DND-41 (cell line): ENCODE measurements around the gene VPS13A.

Source experiments
- ATAC-seq: fragments of 200-7000 bp; cut with Tn5 transposase; 3 replicates; pipeline ENCODE4 v1.9.1; 2021; ENCODE audit warnings: low read depth; ENCODE audit not compliant: insufficient read depth
- DNase-seq: peaks from one replicate; pipeline ENCODE4 v3.0.0-alpha.2; 2020
- H2AFZ ChIP-seq: 2 replicates; pipeline ENCODE4 v1.6.0; 2012; ENCODE audit warnings: low read depth, low read length
- H3K27ac ChIP-seq: 2 replicates; pipeline ENCODE4 v1.5.1; 2012; ENCODE audit warnings: low read length, inconsistent platforms
- H3K27me3 ChIP-seq: fragments of 200-600 bp; sonication (generic); 2 replicates; pipeline ENCODE4 v1.6.0; 2012; ENCODE audit warnings: low read length, mild to moderate bottlenecking, inconsistent platforms; ENCODE audit not compliant: insufficient read depth, poor library complexity
- H3K36me3 ChIP-seq: 2 replicates; pipeline ENCODE4 v1.5.1; 2012; ENCODE audit warnings: low read length, inconsistent platforms; ENCODE audit not compliant: insufficient read depth
- H3K4me1 ChIP-seq: 2 replicates; pipeline ENCODE4 v1.5.1; 2012; ENCODE audit warnings: mild to moderate bottlenecking, low read length; ENCODE audit not compliant: insufficient read depth
- H3K4me2 ChIP-seq: 2 replicates; pipeline ENCODE4 v1.6.0; 2012; ENCODE audit warnings: mild to moderate bottlenecking, moderate library complexity, low read length, inconsistent platforms; ENCODE audit not compliant: insufficient read depth
- H3K4me3 ChIP-seq, 2 experiments: fragments of 200-600 bp in 1 of 2; shearing (Covaris generic) in 1 of 2; 2 replicates each; pipeline ENCODE4 v1.5.1; 2012 to 2016; ENCODE audit warnings: inconsistent platforms in 2 of 2, low read length in 2 of 2, mild to moderate bottlenecking in 2 of 2, low read depth in 1 of 2, moderate library complexity in 1 of 2
- H3K79me2 ChIP-seq: 2 replicates; pipeline ENCODE4 v1.6.0; 2012; ENCODE audit warnings: low read length, inconsistent platforms; ENCODE audit not compliant: insufficient read depth
- H3K9ac ChIP-seq: 2 replicates; pipeline ENCODE4 v1.6.0; 2012; ENCODE audit warnings: low read depth, mild to moderate bottlenecking, inconsistent platforms, low read length, moderate library complexity
- H3K9me3 ChIP-seq: 2 replicates; pipeline ENCODE4 v1.5.1; 2012; ENCODE audit warnings: low read length, moderate library complexity, mild to moderate bottlenecking, inconsistent platforms; ENCODE audit not compliant: insufficient read depth, severe bottlenecking
- H4K20me1 ChIP-seq: 2 replicates; pipeline ENCODE4 v1.6.0; 2012; ENCODE audit warnings: low read length; ENCODE audit not compliant: insufficient read depth
- CTCF ChIP-seq: IDR thresholded peaks from 2 replicates; pipeline ENCODE4 v1.5.1; 2012; ENCODE audit warnings: borderline replicate concordance, low read length, moderate library complexity, mild to moderate bottlenecking; ENCODE audit not compliant: poor library complexity, severe bottlenecking; ENCODE audit errors: extremely low read depth
- EZH2 ChIP-seq: IDR thresholded peaks from 3 replicates; pipeline ENCODE4 v1.6.1; 2012; ENCODE audit warnings: borderline replicate concordance, low read depth, mild to moderate bottlenecking, moderate library complexity, low read length, inconsistent platforms; ENCODE audit not compliant: severe bottlenecking

Gene VPS13A

GRCh38 chr9:77426712-77427111 lies 249.4 kb downstream of the VPS13A start:
- H3K9ac ChIP-seq = no peak overlapping the region
- TF ChIP-seq EZH2 (no peak), CTCF (no peak)
- no peaks in the 10 kb centered on the region for H3K4me1 ChIP-seq
- H3K27me3 ChIP-seq = no peaks in the 10 kb centered on the region
- H3K36me3 ChIP-seq = no peaks in the 10 kb centered on the region
- H3K9me3 ChIP-seq = no peaks in the 10 kb centered on the region
- no peak overlapping the region for H3K27ac ChIP-seq
- no peak overlapping the region for H3K4me2 ChIP-seq
- ATAC-seq (no peak), DNase-seq (no peak)
- no peak overlapping the region for H2AFZ ChIP-seq
- no peaks in the 10 kb centered on the region for H3K79me2 ChIP-seq
- H3K4me3 ChIP-seq = no peak overlapping the region
- no peaks in the 10 kb centered on the region for H4K20me1 ChIP-seq

GRCh38 chr9:77427256-77427927 lies 250.1 kb downstream of the VPS13A start:
- H3K36me3 ChIP-seq = no peaks in the 10 kb centered on the region
- H3K79me2 ChIP-seq = no peaks in the 10 kb centered on the region
- H3K4me1 ChIP-seq = no peaks in the 10 kb centered on the region
- ATAC-seq = no peak
- H3K27ac ChIP-seq = no peak overlapping the region
- no peaks in the 10 kb centered on the region for H3K9me3 ChIP-seq
- H3K9ac ChIP-seq = no peak overlapping the region
- TF ChIP-seq EZH2 (no peak), CTCF (no peak)
- H3K4me3 ChIP-seq = no peak overlapping the region
- no peak overlapping the region for H3K4me2 ChIP-seq
- no peaks in the 10 kb centered on the region for H3K27me3 ChIP-seq
- H2AFZ ChIP-seq = no peak overlapping the region
- DNase-seq = no peak
- no peaks in the 10 kb centered on the region for H4K20me1 ChIP-seq

- Histone ChIP-seq H3K9me3 (no peaks in the 10 kb centered on the region), H3K27ac (no peak overlapping the region), H3K4me2 (no peak overlapping the region), H3K4me3 (no peak overlapping the region), H3K9ac (no peak overlapping the region), H3K4me1 (no peaks in the 10 kb centered on the region), H2AFZ (no peak overlapping the region), H3K27me3 (no peaks in the 10 kb centered on the region), H3K36me3 (no peaks in the 10 kb centered on the region), H4K20me1 (no peaks in the 10 kb centered on the region), H3K79me2 (no peaks in the 10 kb centered on the region)
- TF ChIP-seq CTCF (no peak), EZH2 (no peak)
- ATAC-seq (no peak), DNase-seq (no peak)
These were observed 252.6 kb downstream of the VPS13A start for GRCh38 chr9:77429928-77430327.

- TF ChIP-seq CTCF (no peak), EZH2 (no peak)
- DNase-seq = no peak
- Histone ChIP-seq H3K4me3 (no peak overlapping the region), H3K4me1 (no peaks in the 10 kb centered on the region), H3K79me2 (no peaks in the 10 kb centered on the region), H3K4me2 (no peak overlapping the region), H3K9ac (no peak overlapping the region), H3K27me3 (no peaks in the 10 kb centered on the region), H3K9me3 (no peaks in the 10 kb centered on the region), H3K36me3 (no peaks in the 10 kb centered on the region), H4K20me1 (no peaks in the 10 kb centered on the region), H3K27ac (no peak overlapping the region), H2AFZ (no peak overlapping the region)
- no peak for ATAC-seq
These were observed 254.7 kb downstream of the VPS13A start for GRCh38 chr9:77432053-77432452.
